ENCODE results near the gene GP5.

The GP5 gene

DNA sequence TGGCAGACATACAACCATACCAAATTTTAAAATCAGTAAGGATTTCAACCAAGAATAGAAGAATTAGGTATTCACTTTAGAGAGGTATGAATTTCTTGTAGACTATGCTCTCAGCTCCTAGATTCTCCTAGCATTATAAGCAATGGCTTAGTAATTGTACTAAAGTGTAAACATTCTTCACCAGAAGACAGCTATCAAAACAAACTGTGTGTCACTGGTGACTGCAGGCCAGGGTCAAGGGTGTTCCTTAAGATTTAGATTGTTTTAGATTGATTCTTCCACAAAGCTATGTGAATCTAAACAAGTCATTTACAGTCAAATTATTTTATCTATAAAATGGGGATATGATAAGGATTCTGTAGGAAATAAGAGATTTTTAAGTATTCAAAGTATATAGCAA is 23.1 kb upstream of the GP5 start:
- TF ChIP-seq, protein P1, sequence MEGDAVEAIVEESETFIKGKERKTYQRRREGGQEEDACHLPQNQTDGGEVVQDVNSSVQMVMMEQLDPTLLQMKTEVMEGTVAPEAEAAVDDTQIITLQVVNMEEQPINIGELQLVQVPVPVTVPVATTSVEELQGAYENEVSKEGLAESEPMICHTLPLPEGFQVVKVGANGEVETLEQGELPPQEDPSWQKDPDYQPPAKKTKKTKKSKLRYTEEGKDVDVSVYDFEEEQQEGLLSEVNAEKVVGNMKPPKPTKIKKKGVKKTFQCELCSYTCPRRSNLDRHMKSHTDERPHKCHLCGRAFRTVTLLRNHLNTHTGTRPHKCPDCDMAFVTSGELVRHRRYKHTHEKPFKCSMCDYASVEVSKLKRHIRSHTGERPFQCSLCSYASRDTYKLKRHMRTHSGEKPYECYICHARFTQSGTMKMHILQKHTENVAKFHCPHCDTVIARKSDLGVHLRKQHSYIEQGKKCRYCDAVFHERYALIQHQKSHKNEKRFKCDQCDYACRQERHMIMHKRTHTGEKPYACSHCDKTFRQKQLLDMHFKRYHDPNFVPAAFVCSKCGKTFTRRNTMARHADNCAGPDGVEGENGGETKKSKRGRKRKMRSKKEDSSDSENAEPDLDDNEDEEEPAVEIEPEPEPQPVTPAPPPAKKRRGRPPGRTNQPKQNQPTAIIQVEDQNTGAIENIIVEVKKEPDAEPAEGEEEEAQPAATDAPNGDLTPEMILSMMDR (IDR thresholded peaks at IDR 0.05; ENCODE audit: low read depth, low read length) = no peak
- no peak for DNase-seq (ENCODE audit: extremely low read depth, low read depth)

DNA sequence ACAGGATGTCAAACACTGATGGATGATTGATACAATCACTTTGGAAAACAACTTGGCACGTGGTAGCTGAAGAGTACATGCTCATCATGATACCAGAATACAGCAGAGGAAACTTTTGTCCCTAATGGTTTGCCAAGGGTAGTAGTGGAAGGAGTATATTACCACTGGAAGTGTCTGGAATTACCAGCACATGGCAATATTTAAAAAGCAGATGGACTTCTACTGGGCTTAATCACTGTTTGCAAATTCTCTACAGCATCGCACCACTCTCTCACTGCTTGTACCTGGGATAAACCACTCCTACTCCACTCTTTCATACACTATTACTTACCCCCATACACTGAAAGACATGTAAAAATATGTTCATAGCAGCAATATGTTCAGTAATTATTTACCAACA is 19.6 kb upstream of the GP5 start:
- DNase-seq (ENCODE audit: extremely low read depth, low read depth) = no peak
- TF ChIP-seq, protein P1 (IDR thresholded peaks at IDR 0.05; ENCODE audit: low read depth, low read length) = no peak

DNA sequence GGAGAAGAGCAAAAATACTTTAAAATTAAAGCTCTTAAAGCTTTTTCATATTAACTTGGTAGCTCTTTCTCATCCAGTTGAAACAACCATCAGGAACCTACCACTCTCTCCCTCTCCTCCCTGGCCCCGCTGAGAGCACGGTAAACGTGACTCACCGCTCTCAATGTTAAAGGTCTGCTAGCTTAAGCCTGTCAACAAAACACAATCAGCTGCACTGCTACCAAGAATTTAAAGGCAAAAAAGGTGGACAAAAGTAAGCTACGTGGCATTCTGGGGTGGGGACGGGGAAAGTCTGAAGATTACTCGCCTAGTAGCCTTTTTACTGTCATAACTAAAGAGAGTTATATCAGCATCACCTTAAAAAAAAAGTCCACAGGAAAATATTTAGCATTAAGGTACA is 8.4 kb upstream of the GP5 start:
- TF ChIP-seq, protein P1 (IDR thresholded peaks at IDR 0.05; ENCODE audit: low read depth, low read length) = no peak
- no peak for DNase-seq (ENCODE audit: extremely low read depth, low read depth)

DNA sequence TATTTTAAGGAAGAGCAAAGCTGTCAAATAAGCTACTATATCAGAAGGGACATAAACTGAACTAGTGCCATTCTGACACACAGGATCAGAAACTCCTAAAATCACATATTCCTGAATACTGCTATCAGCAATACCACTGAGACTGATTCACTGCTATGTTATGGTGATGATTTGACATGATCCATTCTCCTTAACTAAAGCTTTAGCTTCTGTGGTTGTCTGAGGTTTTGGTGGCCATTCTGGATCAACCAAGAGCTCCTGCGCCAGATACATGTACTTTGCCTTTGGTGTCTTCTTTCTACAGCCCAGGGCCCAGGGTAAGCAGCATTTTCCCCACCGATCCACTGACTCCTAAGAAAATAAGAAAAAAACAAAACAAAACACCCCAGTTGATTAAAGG is 6.7 kb upstream of the GP5 start:
- TF ChIP-seq, protein P1 (IDR thresholded peaks at IDR 0.05; ENCODE audit: low read depth, low read length) = no peak
- DNase-seq (ENCODE audit: extremely low read depth, low read depth) = no peak

DNA sequence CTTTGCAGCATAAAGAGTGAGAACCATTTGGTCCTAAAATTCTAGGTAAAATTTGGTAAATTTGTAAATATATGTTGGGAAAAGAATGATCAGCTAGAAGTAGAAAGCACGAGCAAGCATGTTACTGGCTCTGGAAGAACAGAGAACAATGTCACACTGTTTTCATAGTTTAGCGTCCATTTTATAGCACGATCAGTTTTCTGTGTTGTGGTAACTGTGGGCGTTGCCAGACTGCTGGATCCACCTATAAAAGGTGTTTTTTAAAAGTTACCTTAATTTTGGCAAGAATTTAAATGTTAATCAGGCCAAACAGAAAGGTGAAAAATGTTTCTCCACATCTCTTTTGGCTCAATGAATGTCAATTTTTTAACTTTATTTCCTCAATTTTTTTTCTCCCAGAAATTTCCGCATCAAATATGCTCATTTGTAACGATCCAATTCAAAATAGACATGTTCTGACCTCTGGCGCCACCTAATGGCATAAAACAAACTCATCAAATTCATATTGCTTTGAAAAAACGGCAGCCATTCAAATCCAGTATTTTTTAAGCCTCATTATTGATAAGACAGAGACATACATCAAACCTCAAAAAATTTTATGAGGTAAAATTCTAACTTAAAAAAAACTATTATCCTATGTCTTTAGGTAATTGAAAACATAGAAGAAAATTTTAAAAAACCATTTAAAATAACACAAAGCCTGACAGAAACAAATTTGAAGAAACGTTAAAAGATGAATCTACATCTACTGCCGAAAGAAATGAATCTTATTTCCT is 5.5 kb upstream of the GP5 start:
- TF ChIP-seq, protein P1 (IDR thresholded peaks at IDR 0.05; ENCODE audit: low read depth, low read length) = peak; percentile 60
- DNase-seq (ENCODE audit: extremely low read depth, low read depth) = peak; percentile 31

DNA sequence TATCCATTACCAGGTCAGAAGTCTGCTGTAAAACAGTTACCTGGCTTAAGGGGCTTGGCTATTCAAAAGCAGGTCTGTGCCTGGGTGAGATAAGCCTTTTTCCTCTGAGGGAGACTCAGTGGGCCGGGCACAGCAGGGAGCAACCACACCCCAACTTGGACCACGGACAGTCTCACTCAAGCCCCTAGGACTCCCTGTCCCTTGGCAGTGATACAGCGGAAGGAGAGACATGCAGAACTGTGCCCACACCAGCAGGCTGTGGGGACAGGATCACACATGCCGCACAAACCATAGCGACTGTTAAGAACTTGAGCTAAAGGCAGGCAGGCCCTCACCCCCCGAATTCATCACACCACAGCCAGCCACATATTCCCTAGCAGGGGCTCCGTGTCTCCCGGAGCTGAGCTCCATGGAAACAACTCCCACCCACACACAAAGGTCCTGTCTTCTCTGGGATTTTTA is 2.8 kb upstream of the GP5 start:
- no peak for DNase-seq (ENCODE audit: extremely low read depth, low read depth)
- TF ChIP-seq, protein P1 (IDR thresholded peaks at IDR 0.05; ENCODE audit: low read depth, low read length) = no peak

DNA sequence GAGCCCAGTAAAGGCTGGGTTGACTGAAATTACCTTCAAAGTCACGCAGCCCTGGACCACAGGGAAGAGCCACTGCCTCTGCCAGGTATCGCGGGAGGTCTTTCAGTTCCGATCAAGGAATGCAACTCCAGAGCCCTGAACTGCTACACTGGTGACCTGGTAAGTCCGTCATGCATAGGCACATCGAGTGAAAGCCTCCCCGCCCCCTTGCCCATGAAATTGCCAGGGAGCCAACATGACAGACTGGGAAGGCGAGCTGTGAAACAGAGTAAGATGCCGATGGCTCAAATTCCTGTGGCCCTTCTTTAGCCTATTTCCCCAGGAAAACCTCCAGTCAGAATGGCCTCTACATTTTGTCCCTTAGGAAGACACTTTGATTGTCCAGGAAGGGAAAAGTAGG is 2.3 kb upstream of the GP5 start:
- TF ChIP-seq, protein P1 (IDR thresholded peaks at IDR 0.05; ENCODE audit: low read depth, low read length) = no peak
- no peak for DNase-seq (ENCODE audit: extremely low read depth, low read depth)
